ENCODE results near the gene LRBA.
"Not testable (repeated sequence)": the region's sequence is repeated elsewhere in the genome, so short reads cannot be mapped to it uniquely, and the experiment has no call there.

LRBA gene

GRCh38 chr4:151035911-151036310 lies 20.8 kb upstream of the LRBA start:
- Histone ChIP-seq H3K36me3 (ENCODE audit: control insufficient read depth, insufficient read depth, low read length) (no peaks in the 10 kb centered on the region), H3K27me3 (ENCODE audit: control insufficient read depth, insufficient read depth, low read length) (no peaks in the 10 kb centered on the region), H3K9ac (ENCODE audit: low read depth, low read length) (no peak overlapping the region), H3K4me3 (ENCODE audit: low read depth, low read length) (no peak overlapping the region), H3K4me1 (ENCODE audit: control insufficient read depth, insufficient read depth, low read length) (peaks cover 4% of the 10 kb centered on the region), H3K9me3 (ENCODE audit: control insufficient read depth, insufficient read depth, low read length) (no peaks in the 10 kb centered on the region)

DNA sequence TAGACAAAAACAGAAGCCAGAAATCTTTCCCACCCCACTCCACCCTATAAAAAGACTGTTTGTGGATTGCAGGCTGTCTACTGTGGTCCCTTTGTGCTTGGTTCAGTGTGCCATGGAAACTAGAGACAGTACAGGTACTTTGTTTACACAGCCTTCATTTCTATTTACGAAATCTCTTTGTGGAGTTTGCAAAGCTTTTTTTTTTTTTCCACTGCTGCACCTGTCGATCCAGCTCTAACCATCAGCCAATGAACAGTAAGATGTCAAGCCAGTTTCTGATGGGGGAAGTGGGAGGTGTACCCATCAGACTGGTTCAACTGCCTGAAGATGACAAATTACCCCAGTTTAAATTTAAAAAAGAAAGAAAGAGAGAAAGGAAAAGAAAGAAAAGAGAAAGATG lies 20.2 kb upstream of the LRBA start:
- Histone ChIP-seq H3K9ac (ENCODE audit: low read depth, low read length) (no peak overlapping the region), H3K27me3 (ENCODE audit: control insufficient read depth, insufficient read depth, low read length) (no peaks in the 10 kb centered on the region), H3K9me3 (ENCODE audit: control insufficient read depth, insufficient read depth, low read length) (no peaks in the 10 kb centered on the region), H3K4me1 (ENCODE audit: control insufficient read depth, insufficient read depth, low read length) (peaks cover 4% of the 10 kb centered on the region), H3K36me3 (ENCODE audit: control insufficient read depth, insufficient read depth, low read length) (no peaks in the 10 kb centered on the region), H3K4me3 (ENCODE audit: low read depth, low read length) (no peak overlapping the region)

DNA sequence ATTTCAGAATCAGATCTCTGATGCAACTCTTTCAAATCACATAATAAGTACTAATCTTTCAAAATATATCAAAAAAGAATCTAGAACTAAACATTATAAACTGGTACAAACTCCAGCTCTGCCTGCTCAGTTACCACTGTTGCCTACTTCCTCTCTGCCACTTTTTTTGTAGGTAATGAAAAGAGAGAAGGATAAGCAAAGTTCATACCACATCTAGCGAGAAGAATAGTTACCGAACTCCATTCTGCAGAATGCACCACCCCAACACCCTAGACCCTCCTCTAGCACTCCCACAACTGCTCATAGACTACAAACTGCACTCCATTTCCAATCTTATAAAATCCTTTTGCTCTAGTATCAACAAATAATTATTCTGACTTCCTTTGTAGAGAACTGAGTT lies 19.7 kb upstream of the LRBA start:
- H3K36me3 ChIP-seq (ENCODE audit: control insufficient read depth, insufficient read depth, low read length) = no peaks in the 10 kb centered on the region
- H3K9ac ChIP-seq (ENCODE audit: low read depth, low read length) = no peak overlapping the region
- H3K9me3 ChIP-seq (ENCODE audit: control insufficient read depth, insufficient read depth, low read length) = no peaks in the 10 kb centered on the region
- no peaks in the 10 kb centered on the region for H3K27me3 ChIP-seq (ENCODE audit: control insufficient read depth, insufficient read depth, low read length)
- H3K4me3 ChIP-seq (ENCODE audit: low read depth, low read length) = no peak overlapping the region
- H3K4me1 ChIP-seq (ENCODE audit: control insufficient read depth, insufficient read depth, low read length) = peaks cover 4% of the 10 kb centered on the region

- H3K9me3 ChIP-seq (ENCODE audit: control insufficient read depth, insufficient read depth, low read length) = no peaks in the 10 kb centered on the region
- H3K4me3 ChIP-seq (ENCODE audit: low read depth, low read length) = no peak overlapping the region
- H3K9ac ChIP-seq (ENCODE audit: low read depth, low read length) = no peak overlapping the region
- H3K4me1 ChIP-seq (ENCODE audit: control insufficient read depth, insufficient read depth, low read length) = peaks cover 4% of the 10 kb centered on the region
- H3K27me3 ChIP-seq (ENCODE audit: control insufficient read depth, insufficient read depth, low read length) = no peaks in the 10 kb centered on the region
- H3K36me3 ChIP-seq (ENCODE audit: control insufficient read depth, insufficient read depth, low read length) = no peaks in the 10 kb centered on the region
Observed at GRCh38 chr4:151031831-151032605, 16.9 kb upstream of the LRBA start.

GRCh38 chr4:151029537-151029936 lies 14.5 kb upstream of the LRBA start:
- Histone ChIP-seq H3K9ac (ENCODE audit: low read depth, low read length) (no peak overlapping the region), H3K4me1 (ENCODE audit: control insufficient read depth, insufficient read depth, low read length) (peaks cover 4% of the 10 kb centered on the region), H3K27me3 (ENCODE audit: control insufficient read depth, insufficient read depth, low read length) (no peaks in the 10 kb centered on the region), H3K4me3 (ENCODE audit: low read depth, low read length) (no peak overlapping the region), H3K36me3 (ENCODE audit: control insufficient read depth, insufficient read depth, low read length) (no peaks in the 10 kb centered on the region), H3K9me3 (ENCODE audit: control insufficient read depth, insufficient read depth, low read length) (no peaks in the 10 kb centered on the region)

GRCh38 chr4:151029006-151029405 lies 13.9 kb upstream of the LRBA start:
- H3K36me3 ChIP-seq (ENCODE audit: control insufficient read depth, insufficient read depth, low read length); H3K9ac ChIP-seq (ENCODE audit: low read depth, low read length); H3K27me3 ChIP-seq (ENCODE audit: control insufficient read depth, insufficient read depth, low read length); H3K4me1 ChIP-seq (ENCODE audit: control insufficient read depth, insufficient read depth, low read length); H3K4me3 ChIP-seq (ENCODE audit: low read depth, low read length); H3K9me3 ChIP-seq (ENCODE audit: control insufficient read depth, insufficient read depth, low read length): not testable (repeated sequence)

DNA sequence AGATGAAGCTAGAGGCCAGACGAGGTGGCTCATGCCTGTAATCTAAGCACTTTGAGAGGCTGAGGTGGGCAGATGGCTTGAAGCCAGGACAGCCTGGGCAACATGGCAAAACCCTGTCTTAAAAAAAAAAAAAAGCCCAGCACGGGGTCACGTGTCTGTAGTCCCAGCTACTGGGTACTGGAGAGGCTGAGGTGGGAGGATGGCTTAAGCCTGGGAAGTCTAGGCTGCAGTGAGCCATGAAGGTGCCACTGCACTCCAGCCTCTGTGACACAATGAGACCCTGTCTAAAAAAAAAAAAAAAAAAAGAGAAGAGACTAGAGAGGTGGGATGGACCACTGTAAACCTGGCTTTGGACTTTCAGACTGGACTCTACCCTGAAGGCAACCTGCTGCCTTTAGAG lies 10.7 kb upstream of the LRBA start:
- Histone ChIP-seq H3K27me3 (ENCODE audit: control insufficient read depth, insufficient read depth, low read length) (no peaks in the 10 kb centered on the region), H3K4me3 (ENCODE audit: low read depth, low read length) (no peak overlapping the region), H3K9me3 (ENCODE audit: control insufficient read depth, insufficient read depth, low read length) (no peaks in the 10 kb centered on the region), H3K9ac (ENCODE audit: low read depth, low read length) (no peak overlapping the region), H3K4me1 (ENCODE audit: control insufficient read depth, insufficient read depth, low read length) (no peaks in the 10 kb centered on the region), H3K36me3 (ENCODE audit: control insufficient read depth, insufficient read depth, low read length) (no peaks in the 10 kb centered on the region)

GRCh38 chr4:151022586-151022985 lies 7.5 kb upstream of the LRBA start:
- H3K4me3 ChIP-seq (ENCODE audit: low read depth, low read length) = no peak overlapping the region
- H3K9me3 ChIP-seq (ENCODE audit: control insufficient read depth, insufficient read depth, low read length) = no peaks in the 10 kb centered on the region
- H3K36me3 ChIP-seq (ENCODE audit: control insufficient read depth, insufficient read depth, low read length) = no peaks in the 10 kb centered on the region
- no peaks in the 10 kb centered on the region for H3K4me1 ChIP-seq (ENCODE audit: control insufficient read depth, insufficient read depth, low read length)
- no peaks in the 10 kb centered on the region for H3K27me3 ChIP-seq (ENCODE audit: control insufficient read depth, insufficient read depth, low read length)
- no peak overlapping the region for H3K9ac ChIP-seq (ENCODE audit: low read depth, low read length)

DNA sequence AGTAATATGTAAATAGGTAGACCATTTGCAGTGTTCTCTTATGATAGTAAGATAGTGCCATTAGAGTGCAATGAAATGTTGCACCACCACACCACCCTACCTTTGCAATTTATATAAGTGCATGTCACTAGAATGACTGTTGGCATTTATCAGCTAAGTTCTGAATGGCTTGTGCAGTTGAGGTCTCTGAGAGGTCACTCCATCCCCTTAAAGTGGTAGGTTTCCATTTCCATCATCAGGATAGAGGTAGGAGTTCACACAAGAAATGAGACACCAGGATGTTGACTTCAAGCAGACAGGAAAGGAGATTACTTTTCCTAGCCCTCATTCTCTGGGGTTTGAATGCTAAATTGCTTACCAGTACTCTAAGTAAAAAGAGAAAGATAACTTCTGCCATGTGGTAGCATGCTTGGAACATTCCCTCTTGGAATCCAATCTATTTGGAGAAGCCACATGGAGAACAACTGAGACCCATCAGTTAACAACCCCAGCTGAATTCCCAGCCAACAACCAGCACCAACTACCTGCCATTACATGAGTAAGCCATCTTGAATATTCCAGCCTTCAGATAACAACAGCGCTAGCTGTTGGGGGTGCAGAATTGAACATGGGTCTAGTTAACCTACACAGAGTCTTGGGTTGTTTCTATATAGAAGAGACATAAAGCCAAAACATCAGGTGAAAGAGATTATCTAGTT lies 6.7 kb upstream of the LRBA start:
- no peaks in the 10 kb centered on the region for H3K9me3 ChIP-seq (ENCODE audit: control insufficient read depth, insufficient read depth, low read length)
- no peaks in the 10 kb centered on the region for H3K27me3 ChIP-seq (ENCODE audit: control insufficient read depth, insufficient read depth, low read length)
- no peaks in the 10 kb centered on the region for H3K36me3 ChIP-seq (ENCODE audit: control insufficient read depth, insufficient read depth, low read length)
- no peaks in the 10 kb centered on the region for H3K4me1 ChIP-seq (ENCODE audit: control insufficient read depth, insufficient read depth, low read length)
- H3K4me3 ChIP-seq (ENCODE audit: low read depth, low read length) = no peak overlapping the region
- H3K9ac ChIP-seq (ENCODE audit: low read depth, low read length) = no peak overlapping the region

DNA sequence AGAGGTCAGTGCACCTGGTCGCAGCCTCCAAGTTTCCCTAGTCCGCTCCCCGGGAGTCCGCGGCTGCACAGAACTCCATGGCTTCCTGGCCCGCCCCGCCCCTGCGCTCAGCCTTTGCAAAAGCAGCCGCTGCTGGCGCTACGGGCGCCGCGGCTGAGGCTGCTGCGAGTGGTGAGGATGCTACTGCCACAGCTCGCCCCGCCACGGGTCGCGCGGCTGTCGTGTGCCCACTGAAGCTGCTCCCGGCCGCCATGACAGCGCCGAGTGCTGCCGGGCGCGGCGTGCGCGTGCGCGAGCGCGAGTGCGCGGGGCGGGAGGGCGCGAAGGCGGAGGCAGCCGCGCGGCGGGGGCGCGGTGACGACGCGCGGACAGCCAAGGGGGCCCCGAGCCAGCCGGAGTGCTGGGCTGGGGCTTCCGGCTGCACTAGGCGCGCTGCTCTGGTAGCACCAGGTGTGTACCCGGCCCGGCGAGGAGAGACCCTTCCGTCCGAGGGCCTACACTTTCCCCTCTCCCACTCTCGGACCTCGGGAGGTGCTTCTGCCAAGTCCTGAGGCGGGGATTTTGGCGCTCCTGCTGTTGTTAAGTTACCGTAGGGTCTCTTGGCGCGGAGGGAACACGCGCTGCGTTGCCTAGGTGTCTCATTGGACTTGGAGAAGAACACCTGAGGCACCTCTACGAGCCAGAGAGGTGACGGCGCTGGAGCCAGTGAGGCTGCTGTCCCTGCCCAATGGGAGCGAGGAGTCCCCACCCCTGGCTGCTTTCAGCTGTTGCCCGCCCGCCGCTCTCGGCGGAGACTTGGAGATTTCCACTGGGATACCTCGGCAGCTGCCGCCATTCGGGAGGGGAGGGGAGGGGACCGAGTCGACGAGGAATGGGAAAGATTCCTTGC lies 619 bp upstream of the LRBA start:
- no peaks in the 10 kb centered on the region for H3K9me3 ChIP-seq (ENCODE audit: control insufficient read depth, insufficient read depth, low read length)
- no peaks in the 10 kb centered on the region for H3K27me3 ChIP-seq (ENCODE audit: control insufficient read depth, insufficient read depth, low read length)
- H3K4me1 ChIP-seq (ENCODE audit: control insufficient read depth, insufficient read depth, low read length) = no peaks in the 10 kb centered on the region
- no peaks in the 10 kb centered on the region for H3K36me3 ChIP-seq (ENCODE audit: control insufficient read depth, insufficient read depth, low read length)
- peak overlapping the region; percentile 66 for H3K9ac ChIP-seq (ENCODE audit: low read depth, low read length)
- H3K4me3 ChIP-seq (ENCODE audit: low read depth, low read length) = peak overlapping the region; percentile 89

- Histone ChIP-seq H3K9me3 (ENCODE audit: control insufficient read depth, insufficient read depth, low read length) (no peaks in the 10 kb centered on the region), H3K4me3 (ENCODE audit: low read depth, low read length) (peak overlapping the region; percentile 89), H3K36me3 (ENCODE audit: control insufficient read depth, insufficient read depth, low read length) (no peaks in the 10 kb centered on the region), H3K27me3 (ENCODE audit: control insufficient read depth, insufficient read depth, low read length) (no peaks in the 10 kb centered on the region), H3K9ac (ENCODE audit: low read depth, low read length) (peak overlapping the region; percentile 58), H3K4me1 (ENCODE audit: control insufficient read depth, insufficient read depth, low read length) (no peaks in the 10 kb centered on the region)
Observed at GRCh38 chr4:151013944-151014343, 1.1 kb downstream of the LRBA start.

All from iPS-15b (cell line).